Stimulated activated CD4-positive, alpha-beta T cell treated with anti-CD3 and anti-CD28 coated beads, Interleukin-2, amount 100 ng/mL, for 24 hours (primary cell): ENCODE results near the gene CACNA1D.

Source experiments
- DNase-seq, 2 donors: peaks; one replicate each; pipeline ENCODE4 v3.0.0-alpha.2; 2020

The CACNA1D gene

DNA sequence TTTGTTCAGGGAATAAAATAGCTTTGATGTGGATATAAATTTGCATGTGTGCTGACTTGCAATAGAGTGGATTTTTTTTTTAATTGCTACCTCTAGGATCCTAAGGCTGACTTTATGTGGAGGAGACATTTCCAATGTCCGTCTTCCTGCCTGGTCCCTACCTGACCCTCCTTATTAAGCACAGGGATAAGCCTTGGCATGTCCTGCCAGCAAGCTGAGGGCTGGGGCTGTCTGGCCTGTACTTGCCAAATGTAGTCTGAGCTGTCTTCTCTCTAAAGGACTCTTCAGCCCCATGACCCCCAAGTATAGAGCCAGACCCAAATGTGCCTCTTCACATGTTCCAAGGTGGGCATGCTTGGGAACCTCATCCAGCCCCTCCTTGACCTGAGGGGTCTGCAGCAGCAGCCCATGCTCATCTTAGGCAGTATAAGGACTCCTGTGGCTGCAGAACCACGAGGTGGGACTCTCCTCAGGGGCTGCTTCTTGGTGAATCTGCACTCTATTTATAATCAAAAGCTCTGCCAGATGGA, 88.8 kb downstream of the CACNA1D start:
- DNase-seq: no peak

DNA sequence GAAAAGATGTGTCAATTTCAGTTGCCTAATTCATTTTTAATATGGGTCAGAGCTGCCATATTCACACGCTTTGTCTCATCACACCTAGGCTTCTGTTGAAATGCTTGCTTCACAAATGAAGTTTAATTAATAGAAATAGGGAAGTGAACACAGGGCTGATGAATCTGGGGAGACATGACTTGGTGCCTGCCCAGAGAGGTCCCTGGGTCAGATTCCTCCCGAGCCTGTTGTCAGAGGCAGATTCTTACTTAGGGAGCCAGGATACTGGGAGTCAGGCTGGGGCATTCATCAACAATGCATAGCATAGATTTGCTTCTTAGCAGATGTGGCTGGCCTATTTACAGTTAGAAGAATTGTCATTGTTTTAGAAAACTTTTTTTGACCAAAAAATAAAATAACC, 90.6 kb downstream of the CACNA1D start:
- no peak for DNase-seq

DNA sequence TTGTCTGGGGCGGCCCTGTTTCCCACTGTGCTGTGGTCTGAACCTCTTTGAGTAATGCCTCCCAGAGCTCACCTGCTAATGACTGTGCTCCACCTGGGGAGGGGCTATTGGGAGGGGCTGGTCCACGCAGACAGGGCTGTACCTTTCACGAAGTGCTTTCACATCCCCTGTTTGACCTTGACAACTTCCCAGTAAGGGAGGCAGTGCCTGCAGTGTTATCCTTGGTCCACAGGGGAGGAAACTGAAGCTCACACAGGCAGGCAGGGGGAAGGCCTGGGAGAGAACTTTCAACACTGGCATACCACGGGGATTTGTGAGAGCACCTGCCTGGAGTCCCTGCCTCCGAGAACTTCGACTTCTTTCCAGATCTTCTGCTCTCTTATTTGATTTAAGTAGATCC, 91.2 kb downstream of the CACNA1D start:
- no peak for DNase-seq

DNA sequence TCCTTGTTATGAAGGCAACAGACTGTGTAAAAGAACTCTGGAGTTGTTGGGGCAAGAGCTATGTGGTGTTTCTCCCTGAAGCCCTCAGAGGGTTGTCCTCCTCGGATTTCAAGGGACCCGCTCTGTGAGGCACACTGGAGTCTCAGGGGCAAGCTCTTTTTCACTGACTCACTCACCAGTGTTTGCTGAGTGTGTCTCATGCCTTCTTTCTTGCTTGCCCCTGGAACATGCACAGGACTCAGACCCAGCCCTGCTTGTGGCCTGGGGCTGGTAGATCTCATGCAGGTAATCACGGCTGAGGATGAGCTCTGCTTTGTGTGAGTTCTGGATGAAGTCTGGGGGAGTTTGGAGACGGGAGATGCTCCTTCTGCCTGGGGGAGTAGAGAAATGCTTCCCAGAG, 93.7 kb downstream of the CACNA1D start:
- DNase-seq: no peak

DNA sequence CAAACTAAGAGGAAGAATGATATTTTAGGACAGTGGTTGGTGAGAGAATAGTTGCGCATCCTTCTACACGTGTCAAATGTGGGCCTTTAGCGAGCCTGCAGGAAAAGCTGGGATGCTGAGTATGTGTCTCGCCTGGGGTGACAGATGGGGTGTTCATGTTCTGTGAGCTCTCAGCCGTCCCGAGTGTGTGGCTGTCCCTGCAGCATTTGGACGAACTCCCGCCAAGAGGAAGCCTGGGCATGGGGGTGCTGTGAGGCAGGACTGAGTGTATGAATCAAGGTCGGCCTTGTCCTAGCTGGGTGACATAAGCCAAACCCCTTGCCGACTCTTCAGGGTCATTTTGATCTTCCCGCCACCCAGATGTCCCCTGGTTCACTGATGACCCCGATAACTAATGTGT, 94.8 kb downstream of the CACNA1D start:
- DNase-seq: no peak

DNA sequence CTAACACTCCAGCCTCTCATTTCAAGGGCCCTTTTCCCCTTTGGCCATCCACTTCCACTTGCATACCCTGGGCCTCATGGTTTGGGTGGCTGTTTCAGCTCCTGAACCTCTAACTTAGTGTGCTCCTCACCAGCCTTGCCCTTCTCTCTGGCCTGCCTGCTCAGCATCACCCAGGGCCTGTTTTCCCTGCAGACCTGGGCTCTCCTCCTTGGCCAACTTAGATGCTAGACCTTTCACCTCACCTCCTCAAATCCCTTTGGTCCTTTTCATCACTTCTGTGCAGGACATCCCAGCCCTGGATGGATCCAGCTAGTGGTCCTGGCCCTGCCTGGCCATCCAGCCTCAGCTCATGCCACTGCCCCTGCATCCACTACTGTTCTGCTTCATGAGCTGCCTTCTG, 95.4 kb downstream of the CACNA1D start:
- no peak for DNase-seq

DNA sequence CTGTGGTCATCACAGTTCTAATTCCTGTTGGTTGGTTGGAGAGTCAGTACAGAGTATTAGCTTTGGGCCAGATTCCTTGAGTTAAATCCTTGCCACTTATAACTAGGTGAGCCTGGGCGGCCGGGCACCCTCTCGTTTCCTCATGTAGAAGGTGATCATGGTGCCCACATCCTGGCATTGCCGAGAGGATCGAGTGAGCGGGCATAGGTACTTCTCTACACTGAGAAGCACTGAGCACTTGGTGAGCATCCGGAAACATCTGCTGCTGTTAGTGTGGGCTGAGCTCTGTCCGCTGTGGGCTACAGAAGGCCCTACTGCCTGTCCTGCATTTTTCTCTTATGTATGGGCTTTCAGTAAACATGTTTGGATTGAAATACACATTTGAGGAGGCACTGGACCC, 96.2 kb downstream of the CACNA1D start:
- DNase-seq: no peak

DNA sequence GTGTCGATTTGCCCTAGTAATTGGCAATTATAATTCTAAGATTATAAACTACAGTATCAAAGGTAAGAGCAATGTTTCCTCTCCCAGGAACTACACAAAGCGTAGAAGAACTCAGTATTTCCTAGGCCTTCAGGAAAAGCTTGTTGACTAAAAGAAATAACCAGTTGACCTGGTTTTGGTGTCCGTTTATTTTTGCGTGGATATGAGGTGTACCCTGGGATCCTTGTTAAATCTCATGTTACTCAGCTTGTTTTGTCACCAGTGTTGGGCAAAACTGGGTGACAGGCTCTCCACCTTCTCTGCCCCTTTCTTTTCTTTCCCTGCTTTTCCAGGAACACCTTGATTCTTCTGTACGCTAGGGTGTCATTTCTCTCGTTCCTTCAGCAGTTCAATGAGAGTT, 97.2 kb downstream of the CACNA1D start:
- no peak for DNase-seq

DNA sequence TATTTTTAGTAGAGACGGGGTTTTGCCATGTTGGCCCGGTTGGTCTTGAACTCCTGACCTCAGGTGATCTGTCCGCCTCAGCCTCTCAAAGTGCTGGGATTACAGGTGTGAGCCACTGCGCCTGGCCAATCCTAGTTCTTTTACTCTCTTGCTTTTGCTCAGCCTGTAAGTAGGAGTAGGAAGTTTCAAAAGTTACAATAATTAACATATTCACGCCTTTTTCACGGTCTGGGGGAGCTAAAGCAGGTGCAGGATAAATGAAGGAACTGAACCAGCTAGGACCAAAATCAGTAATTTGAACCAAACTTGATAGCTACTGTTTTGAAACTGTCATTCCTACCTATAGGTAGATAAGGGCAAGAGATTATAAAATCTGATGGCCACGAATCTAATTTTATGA, 98.5 kb downstream of the CACNA1D start:
- DNase-seq: no peak

DNA sequence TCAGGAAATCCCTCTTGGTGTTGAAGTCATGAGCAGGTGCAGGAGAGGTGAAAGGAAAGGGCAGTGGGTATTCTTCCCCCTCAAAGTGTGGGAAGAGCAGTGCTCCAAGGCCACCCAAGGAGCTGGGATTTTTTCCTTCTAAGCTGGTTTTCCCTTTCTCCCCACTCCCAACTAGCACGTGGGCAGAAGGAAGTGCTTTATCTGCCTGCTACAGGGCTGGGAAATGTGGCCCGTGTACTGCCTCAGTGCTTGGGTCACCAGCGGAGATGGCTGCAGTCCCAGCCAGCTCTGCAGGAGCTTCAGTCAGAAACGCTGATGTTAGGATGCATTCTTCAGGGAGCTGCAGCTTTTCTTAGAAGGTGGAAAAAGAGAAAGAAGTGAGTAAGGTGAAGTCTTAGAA, 99.2 kb downstream of the CACNA1D start:
- DNase-seq: no peak

DNA sequence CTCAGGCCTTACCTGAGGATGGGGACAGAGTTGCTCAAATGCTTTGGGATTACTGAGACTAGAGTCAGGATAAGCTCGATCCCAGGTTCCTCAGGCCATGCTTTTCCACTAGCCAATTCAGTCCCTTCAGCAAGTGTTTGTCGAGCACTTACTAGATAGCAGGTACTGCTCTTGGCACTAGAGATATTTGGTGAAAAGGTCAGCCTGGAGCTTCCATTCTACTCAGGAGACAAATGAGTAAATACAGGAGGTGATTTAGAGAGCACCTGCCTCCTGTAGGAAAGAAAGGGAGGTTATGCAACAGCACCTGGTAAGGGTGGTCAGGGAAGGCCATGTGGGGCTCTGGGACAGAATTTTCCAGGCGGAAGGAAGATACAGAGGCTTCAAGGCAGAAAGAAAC, 99.9 kb downstream of the CACNA1D start:
- DNase-seq: no peak

DNA sequence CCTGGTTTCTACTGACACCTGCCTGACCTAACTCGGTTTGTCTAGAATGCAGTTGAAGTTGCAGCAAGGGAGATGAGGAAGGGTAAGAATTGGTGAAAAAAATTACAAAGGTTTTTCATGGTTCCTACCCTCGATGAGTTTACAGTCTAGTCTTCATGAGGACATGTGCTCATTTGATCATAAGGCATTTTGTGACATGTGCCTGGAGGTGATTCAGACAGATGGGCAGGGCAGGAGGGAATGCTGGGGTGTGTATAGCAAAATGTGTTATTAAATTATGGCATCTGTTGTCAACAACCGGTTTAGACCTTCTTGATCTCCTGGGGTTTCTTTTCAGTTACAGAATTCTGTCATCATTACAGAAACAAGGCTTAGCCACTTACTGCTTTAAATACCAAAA, 101.2 kb downstream of the CACNA1D start:
- DNase-seq: no peak

DNA sequence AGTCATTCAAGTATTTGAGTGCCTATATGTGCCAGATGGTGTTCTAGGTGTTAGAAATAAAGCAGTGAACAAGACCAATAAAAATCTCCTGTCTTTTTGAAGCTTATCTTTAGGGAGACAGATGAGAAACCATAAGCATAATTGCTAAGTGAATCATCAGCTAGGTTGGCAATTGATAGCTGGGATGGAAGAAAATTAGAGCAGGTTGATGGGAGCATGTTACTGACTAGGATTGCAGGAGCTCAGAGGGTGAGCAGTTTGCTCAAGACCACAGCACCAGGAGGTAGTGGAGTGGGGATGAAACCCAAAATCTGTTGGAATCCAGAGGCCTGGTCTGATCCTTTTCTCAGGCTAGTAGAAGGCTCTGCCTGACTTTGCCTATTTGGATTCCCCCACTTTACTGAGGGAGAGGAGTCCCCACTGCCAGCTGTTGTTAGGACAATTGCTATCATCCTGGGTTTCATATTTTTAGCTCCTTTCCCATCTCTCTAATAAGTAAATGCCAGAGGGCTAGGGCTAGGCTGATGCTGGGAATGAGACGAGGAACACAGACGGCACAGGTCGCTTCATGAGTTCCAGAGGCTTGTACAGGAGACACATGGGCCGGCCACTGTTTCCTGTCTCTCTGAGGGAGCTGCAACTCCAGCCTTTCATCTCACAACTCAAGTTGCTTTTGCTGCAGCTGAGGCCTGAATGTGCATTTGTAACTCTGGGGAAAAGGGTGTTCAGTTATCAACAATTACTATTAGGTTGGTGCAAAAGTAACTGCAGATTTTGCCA, 102.9 kb downstream of the CACNA1D start:
- DNase-seq: no peak

DNA sequence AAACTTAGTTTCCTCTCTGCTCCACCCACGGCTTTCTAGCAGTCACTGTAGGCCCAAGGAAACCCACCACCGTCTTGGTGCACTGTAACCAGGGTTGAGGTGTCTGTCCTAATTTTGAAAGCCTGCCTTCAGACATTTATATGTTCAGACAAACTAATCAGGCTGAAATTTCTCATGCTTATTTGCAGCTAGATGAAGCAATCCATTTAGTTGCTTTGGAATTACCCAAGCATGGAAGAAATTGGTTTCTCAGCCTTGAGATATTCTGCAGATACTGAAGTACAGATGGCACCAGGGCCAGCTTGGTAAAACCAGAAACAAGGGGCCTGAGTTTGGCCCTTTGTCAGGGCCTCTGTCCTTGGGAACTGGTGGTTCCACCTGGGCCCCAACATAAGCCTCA, 105.4 kb downstream of the CACNA1D start:
- no peak for DNase-seq

DNA sequence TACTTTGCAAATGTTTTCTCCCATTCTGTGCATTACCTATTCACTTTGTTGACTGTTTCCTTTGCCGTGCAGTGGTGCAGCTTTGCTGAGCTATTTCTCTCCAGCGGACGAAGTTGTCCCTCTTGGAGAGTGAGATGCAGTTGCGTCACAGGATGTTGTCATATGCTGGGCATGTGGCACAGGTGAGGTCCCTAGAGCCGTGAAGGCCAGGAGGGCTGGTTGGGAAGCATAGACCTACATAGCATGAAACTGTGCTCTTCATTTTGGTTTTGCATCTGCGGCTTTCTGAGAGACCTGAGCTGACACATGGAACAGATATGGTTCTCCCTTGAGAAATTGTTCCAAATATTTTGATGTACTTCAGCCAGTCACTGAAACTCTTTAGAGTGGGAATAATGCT, 108.5 kb downstream of the CACNA1D start:
- no peak for DNase-seq

DNA sequence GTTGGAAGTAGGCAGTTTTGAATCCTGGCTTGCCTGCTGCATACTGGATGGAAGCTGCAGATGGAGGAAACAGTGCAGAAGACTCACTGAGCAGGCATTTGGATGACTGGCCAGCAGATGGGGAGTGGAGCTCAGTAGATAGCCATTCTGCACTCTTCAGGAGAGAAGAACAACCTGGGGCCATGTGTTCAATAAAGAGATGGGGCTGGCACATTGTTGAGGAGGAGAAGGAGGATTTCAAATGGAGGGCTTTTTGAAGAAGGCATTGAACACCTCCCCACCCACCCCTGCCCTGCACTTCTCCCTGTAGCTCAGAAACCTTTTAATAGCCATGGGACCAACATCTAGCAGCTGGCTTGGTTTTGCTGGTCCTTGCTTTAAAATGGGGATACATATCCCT, 109.8 kb downstream of the CACNA1D start:
- DNase-seq: no peak

DNA sequence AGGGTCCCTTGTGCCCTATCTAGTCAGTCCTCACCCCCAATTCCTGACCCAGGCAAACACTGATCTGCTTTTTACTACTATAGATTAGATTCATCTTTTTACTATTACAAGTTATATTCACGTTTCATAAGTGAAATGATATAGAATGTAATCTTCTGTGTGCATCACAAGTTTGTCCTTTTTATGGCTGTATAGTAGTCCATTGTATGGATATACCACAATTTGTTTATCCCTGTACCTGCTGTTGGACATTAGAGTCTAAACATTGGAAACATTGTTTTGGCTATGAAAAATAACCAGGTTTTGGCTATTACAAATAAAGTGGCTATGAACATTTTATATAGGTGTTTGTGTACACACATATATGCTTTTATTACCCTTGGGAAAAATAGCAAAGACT, 112.4 kb downstream of the CACNA1D start:
- no peak for DNase-seq

DNA sequence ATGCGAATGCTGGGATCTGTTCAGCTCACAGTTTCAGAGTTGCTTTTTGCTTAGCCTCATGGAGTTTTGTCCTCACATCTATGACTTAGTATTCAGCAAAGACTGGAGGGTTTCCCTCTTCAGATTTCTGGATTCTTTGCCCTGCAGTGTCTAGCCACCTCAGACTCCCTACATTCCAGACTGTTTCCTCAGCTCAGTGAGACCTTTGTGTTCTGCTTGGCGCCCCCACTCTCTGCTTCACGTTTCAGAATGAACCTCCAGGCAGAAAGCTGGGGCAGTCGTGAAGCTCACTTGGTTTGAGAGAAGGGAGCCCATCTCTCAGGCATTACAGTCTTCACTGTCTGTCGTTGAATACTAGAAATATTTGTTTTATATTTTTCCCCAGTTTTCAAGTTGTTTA, 118.1 kb downstream of the CACNA1D start:
- DNase-seq: no peak

DNA sequence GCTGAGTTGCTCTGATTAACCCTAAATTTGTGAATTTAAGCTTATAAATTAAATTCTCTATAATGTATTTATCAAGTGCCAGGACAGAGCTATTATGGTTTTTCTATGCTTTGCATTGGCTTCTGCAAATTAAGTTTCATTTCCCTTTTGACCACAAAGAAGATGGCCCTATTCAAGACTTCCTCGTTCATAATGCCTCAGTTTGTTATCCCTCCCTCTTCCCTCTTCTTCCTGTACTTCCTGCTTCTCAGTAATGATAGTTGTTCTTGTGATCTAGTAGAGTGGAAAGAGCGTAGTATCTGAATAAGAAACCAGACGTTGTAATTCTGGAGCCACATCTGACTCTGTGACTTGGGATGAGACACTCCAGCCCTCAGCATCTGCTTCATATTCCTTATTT, 118.7 kb downstream of the CACNA1D start:
- DNase-seq: no peak

DNA sequence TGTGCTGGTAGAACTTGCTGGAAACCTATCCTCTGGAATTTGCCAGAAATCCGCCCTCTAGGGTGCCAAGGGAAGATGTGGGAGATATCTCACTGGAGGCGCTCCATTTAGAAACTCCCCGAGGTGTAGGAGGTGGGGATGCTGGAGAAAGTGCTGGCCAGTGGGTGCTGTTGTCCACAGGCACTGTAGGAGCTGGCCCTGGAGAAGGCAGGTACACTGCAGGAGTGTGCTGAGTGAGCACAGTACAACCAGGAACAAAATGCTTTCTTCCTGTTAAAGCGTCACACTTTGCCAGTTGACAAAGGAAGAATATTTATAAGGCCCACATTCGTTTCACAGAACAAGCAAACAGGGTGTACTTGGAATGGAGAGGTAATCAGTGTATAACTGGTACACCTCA, 119.9 kb downstream of the CACNA1D start:
- no peak for DNase-seq

DNA sequence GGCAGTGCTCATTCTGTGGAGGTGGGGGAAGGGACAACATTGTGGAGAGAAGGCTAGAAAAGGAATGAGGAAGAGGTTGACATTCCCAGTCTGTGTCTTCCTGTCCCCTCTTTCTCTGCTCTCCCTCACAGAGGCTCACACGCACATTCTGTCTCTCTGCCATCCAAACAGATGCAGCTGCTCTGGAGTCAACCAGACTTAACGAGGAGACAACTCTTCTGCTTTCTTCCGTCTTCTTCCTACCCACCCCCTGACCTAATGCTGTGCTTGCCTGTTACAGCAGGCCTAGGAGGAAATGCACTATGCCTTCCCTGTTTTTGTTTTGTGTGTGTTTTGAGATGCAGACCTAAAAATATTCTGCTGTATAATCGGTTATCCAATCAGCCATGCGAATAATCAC, 121.9 kb downstream of the CACNA1D start:
- DNase-seq: no peak

DNA sequence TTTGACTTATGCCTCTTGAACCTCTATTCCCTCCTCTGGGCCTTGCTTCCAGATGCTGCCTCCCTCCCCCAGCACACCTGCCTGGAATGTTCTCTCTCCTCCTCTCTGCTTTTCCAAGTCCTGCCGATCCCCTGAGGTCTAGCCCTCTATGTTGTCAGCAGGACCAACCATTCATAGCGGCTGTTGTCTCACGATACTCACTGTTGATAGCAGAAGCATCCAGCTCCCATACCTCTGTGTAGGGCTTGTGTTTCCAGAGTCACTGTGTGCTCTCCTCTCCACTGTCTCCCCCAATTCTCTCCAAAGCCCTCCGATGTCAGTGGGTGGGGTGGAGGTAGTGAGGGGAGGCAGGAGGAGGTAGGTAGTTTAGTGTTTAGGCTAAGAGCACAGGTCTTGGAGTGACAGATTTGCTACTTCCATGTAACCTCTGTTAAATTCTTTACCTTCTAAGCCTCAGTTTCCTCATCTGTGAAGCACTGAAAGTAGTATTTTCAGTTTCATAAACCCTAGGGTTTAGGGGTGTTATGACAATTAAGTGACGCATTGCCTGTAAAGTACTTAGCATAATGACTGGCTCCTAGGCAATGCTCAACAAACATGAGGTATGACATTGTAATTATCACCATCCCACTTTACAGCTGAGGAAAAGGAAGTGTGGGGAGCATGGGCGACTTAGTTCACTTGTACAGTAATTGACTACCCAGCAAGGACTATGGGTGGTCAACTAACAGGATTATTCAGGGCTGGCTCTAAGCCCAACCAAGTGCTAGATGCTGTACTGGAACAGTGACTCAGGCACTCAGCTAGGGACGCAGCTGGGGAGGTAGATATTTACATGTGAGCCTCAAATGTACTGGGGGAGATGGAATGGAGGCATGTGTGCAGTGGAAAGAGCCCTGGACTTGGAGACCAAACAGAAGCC, 122.8 kb downstream of the CACNA1D start:
- no peak for DNase-seq

DNA sequence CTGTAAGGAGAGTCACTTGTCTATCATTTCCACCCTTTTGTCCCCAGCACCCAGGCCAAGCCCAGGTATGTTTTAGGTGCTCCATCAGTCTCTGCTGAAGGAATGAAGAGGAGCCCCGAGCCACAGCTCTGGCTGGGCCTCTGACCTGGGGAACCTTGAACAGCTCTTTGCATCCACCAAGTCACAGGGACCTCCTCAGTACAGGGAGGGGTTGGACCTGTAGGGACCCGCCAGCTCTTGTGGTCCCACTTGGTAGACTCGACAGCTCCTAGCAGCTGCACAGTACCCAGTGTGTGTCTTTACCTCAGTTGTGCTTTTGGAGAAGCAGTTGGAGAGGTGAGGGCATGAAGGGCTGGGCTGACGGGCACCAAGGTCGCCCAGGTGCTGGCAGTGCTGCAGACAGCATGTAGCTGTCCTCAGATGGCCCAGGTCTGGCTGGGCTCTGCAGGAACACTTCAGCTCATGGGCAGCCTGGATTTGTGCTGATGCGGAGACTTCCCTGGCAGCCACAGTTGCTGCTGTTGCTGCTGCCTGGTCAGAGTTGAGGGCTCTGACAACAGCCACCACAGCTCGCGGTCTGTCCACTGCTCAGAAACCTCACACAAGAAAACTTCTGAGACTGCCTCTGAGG, 123.6 kb downstream of the CACNA1D start:
- no peak for DNase-seq

DNA sequence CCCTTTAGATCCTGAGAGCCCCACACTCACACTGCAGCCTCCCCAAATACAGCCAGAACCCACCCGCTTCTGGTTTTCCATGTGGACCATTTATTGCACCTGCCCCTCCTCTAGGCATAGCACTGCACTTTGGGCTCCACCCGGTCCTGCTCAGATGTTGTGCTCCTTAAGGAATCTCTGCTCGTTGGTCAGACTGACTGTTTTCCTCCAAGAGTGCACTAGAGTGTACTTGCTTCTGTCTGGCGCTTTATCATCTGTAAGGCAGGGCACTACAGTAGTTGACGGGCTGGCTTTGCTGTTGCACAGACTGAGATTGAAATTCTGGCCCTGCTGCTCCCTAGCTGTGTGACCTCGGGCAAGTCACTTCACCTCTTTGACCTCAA, 124.1 kb downstream of the CACNA1D start:
- DNase-seq: no peak
